Measurements from ENCODE around the gene PKN1. TPM values are rescaled to one million over a fixed set of nuclear protein-coding genes. Genes with fewer than 3 reads are reported as not detected.

PKN1 gene
- total RNA-seq, 4 donors from 2014 or later, result 73.9 to 150 (median 118) TPM

DNA sequence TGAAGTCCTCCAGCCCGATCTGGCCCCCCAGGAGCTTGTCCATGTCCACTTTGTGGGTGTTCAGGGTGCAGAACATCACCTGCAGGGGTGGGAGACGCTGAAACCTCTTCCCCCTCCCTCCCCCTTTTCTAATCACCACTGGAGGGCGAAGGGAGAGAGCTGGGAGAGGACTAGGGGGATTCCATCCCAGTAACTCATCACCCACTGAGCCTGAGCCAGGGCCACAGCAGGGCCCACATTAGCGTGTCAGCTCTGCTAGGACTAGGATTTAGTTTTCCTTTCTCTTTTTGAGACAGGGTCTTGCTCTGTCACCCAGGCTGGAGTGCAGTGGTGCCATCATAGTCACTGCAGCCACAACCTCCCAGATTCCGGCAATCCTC lies 47.6 kb downstream of the PKN1 start:
- 74 to 81% methylated on average over 5 of the region's 5 CpGs for WGBS, 2 donors
- no peaks in the 10 kb centered on the region for H3K9me3 ChIP-seq
- TF ChIP-seq EP300 (IDR thresholded peaks at IDR 0.05), result no peak
- TF ChIP-seq, protein P1, sequence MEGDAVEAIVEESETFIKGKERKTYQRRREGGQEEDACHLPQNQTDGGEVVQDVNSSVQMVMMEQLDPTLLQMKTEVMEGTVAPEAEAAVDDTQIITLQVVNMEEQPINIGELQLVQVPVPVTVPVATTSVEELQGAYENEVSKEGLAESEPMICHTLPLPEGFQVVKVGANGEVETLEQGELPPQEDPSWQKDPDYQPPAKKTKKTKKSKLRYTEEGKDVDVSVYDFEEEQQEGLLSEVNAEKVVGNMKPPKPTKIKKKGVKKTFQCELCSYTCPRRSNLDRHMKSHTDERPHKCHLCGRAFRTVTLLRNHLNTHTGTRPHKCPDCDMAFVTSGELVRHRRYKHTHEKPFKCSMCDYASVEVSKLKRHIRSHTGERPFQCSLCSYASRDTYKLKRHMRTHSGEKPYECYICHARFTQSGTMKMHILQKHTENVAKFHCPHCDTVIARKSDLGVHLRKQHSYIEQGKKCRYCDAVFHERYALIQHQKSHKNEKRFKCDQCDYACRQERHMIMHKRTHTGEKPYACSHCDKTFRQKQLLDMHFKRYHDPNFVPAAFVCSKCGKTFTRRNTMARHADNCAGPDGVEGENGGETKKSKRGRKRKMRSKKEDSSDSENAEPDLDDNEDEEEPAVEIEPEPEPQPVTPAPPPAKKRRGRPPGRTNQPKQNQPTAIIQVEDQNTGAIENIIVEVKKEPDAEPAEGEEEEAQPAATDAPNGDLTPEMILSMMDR (IDR thresholded peaks at IDR 0.05), result no peak
- TF ChIP-seq POLR2A (IDR thresholded peaks at IDR 0.05), result no peak
- no peak overlapping the region for H3K27ac ChIP-seq
- peaks cover 0 to 26% (median under 1%) of the 10 kb centered on the region in 4 donors for H3K4me1 ChIP-seq
- peaks cover 0 to 84% (median 4%) of the 10 kb centered on the region in 3 donors for H3K36me3 ChIP-seq
- no peak overlapping the region for H3K4me3 ChIP-seq
- DNase-seq (ENCODE audit: low spot score in 2 of 2), result no peak
- H3K27me3 ChIP-seq, result peaks cover 0 to 6% of the 10 kb centered on the region in 2 donors

DNA sequence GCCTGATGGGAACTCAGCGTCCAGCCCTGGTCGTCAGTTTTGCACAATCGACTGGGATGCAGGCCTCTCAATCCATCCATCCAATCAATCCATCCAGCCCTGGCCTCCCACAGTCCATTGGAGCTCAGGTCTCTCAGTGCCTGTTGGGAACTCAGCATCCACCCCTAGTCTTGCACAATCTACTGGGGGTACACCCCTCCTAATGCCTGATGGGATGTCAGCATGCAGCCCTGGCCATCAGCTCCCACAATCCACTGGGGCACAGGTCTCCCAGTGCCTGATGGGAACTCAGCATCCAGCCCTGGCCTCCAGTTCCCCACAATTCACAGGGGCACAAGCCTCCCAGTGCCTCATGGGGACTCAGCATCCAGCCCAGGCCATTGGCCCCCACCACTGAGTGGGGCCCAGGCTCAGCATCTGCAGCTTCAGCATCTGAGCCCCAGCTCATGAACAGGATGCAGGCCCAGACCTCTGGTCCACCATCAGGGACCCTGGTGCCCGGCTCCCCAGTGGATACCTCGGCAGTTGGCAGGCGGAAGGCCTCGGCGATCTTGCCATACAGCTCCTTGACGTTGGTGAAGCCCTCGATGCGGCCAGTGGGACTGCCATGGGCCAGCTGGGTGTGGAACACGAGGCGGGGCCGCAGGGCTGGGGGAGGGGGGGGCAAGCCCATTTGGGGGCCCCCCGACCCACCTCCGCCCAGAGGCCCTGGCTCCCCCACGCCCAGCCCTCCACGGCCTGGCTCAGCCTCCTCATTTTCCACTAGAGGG lies 49.3 kb downstream of the PKN1 start:
- Histone ChIP-seq H3K4me3 (no peak overlapping the region), H3K27me3 (no peaks in the 10 kb centered on the region), H3K36me3 (peaks cover 0 to 95% (median 4%) of the 10 kb centered on the region in 3 donors), H3K9me3 (no peaks in the 10 kb centered on the region), H3K27ac (no peak overlapping the region), H3K4me1 (peaks cover 0 to 9% (median 0%) of the 10 kb centered on the region in 4 donors)
- TF ChIP-seq, protein P1 (IDR thresholded peaks at IDR 0.05), result no peak
- TF ChIP-seq POLR2A (IDR thresholded peaks at IDR 0.05) (no peak), EP300 (IDR thresholded peaks at IDR 0.05) (no peak)
- WGBS, 2 donors, result 89 to 93% methylated on average over 14 to 15 of the region's 18 CpGs
- DNase-seq (ENCODE audit: low spot score in 2 of 2), result no peak

DNA sequence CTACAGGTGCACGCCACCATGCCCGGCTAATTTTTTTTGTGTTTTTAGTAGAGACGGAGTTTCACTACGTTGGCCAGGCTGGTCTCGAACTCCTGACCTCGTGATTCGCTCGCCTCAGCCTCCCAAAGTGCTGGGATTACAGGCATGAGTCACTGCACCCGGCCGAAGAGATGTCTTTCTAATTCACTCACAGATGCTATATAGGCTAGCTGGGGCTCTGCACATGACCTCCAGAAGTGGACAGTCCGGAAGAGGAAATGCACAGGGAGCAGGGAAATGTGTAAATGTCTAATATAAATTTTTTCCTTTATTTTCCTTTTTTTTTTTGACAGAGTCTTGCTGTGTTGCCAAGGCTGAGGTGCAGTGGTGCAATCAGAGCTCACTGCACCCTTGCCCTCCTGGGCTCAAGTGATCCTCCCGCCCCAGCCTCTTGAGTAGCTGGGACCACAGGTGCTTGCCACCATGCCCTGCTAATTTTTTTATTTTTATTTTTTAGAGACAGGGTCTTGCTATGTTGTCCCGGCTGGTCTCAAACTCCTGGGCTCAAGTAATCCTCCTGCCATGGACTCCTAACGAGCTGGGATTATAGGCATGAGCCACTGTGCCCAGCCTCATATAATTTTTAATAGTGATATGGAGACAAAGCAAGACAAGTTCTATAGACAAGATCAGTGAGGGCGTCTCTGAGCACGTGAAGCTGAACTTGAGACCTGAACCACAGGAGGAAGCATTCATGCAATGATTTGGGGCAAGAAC lies 54.4 kb downstream of the PKN1 start:
- no peak overlapping the region for H3K27ac ChIP-seq
- DNase-seq (ENCODE audit: low spot score in 2 of 2), result no peak
- 91 to 92% methylated on average over 16 of the region's 16 CpGs for WGBS, 2 donors
- no peaks in the 10 kb centered on the region for H3K4me1 ChIP-seq
- no peak overlapping the region for H3K4me3 ChIP-seq
- no peaks in the 10 kb centered on the region for H3K9me3 ChIP-seq
- TF ChIP-seq POLR2A (IDR thresholded peaks at IDR 0.05), result no peak
- TF ChIP-seq, protein P1 (IDR thresholded peaks at IDR 0.05), result no peak
- no peak for TF ChIP-seq EP300 (IDR thresholded peaks at IDR 0.05)
- peaks cover 0 to 93% (median 0%) of the 10 kb centered on the region in 3 donors for H3K36me3 ChIP-seq
- H3K27me3 ChIP-seq, result no peaks in the 10 kb centered on the region

DNA sequence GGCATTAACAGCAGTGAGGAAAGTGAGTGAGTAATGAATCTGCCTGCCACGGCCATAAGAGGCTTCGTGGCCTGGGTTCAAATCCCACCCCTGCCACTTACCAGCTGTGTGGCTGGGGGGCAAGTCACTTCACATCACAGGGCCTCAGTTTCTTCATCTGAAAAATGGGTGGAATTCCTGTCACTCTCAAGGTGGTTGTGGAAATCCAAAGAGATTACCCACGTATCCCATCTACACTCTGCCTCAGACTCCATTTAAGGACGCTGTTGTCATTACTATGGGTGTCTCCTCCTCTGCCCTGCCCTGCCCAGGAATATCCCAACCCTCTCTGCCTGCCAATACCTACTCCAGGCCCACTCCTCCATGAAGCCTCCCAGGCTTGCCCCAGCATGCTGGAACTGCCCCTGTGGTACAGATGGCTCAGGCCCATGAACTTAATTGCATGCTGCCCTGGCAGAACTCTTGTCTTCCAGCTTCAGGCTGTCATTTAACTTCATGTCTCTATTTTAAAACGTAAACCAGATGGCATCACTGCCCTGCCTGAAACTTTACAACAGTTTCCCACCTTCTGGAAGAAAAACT lies 59.7 kb downstream of the PKN1 start:
- H3K4me1 ChIP-seq, result peaks cover 0 to 40% (median 23%) of the 10 kb centered on the region in 4 donors
- H3K36me3 ChIP-seq, result peaks cover 0 to 46% (median 0%) of the 10 kb centered on the region in 3 donors
- no peak for DNase-seq (ENCODE audit: low spot score in 2 of 2)
- TF ChIP-seq POLR2A (IDR thresholded peaks at IDR 0.05), result no peak
- TF ChIP-seq, protein P1 (IDR thresholded peaks at IDR 0.05), result no peak
- TF ChIP-seq EP300 (IDR thresholded peaks at IDR 0.05), result no peak
- H3K27ac ChIP-seq, result no peak overlapping the region
- H3K9me3 ChIP-seq, result no peaks in the 10 kb centered on the region
- no peaks in the 10 kb centered on the region for H3K27me3 ChIP-seq
- H3K4me3 ChIP-seq, result no peak overlapping the region
- 88% methylated on average over 5 of the region's 5 CpGs for WGBS, 2 donors

All from tibial nerve (tissue), 4 donors.